Peyer's patch (tissue), 4 donors: ENCODE results near the gene SGTB.

ENCODE experiments used
- CTCF ChIP-seq, 6 experiments: fragments of 450-650 bp in 4 of 6; fragments of 200-600 bp in 2 of 6; sonication (generic) in 1 of 6; IDR thresholded peaks; one replicate each; pipeline ENCODE4 v1.5.1; 2017 to 2019; ENCODE audit warnings: antibody characterized with exemption in 6 of 6, mild to moderate bottlenecking in 3 of 6, moderate library complexity in 1 of 6
- POLR2A ChIP-seq, 2 donors: fragments of 450-650 bp; IDR thresholded peaks; one replicate each; pipeline ENCODE4 v1.5.1; 2017; ENCODE audit warnings: antibody characterized with exemption in 2 of 2, mild to moderate bottlenecking in 2 of 2, moderate library complexity in 2 of 2

- TF ChIP-seq POLR2A (IDR thresholded peaks at IDR 0.05) (no peak), CTCF (IDR thresholded peaks at IDR 0.05) (no peak)
Observed at GRCh38 chr5:65718576-65719310, 3.2 kb downstream of the SGTB start.
